SKM-1 (cell line): ENCODE results near the gene COQ5.
"Not testable (repeated sequence)": the region's sequence is repeated elsewhere in the genome, so short reads cannot be mapped to it uniquely, and the experiment has no call there.

Experiments
- DNase-seq: peaks from one replicate; lab custom pipeline; 2025; ENCODE audit not compliant: unreplicated experiment; lab: John Stamatoyannopoulos, UW

Gene COQ5

GRCh38 chr12:120529641-120530417 lies 871 bp upstream of the COQ5 start:
- no peak for DNase-seq

- no peak for DNase-seq
Observed at GRCh38 chr12:120522568-120522967, 6.4 kb downstream of the COQ5 start.

- DNase-seq = not testable (repeated sequence)
Observed at GRCh38 chr12:120519324-120519723, 9.6 kb downstream of the COQ5 start.

GRCh38 chr12:120515496-120515895 lies 13.5 kb downstream of the COQ5 start:
- no peak for DNase-seq

GRCh38 chr12:120514002-120514401 lies 15.0 kb downstream of the COQ5 start:
- no peak for DNase-seq

- DNase-seq = no peak
Observed at GRCh38 chr12:120508537-120508936, 20.4 kb downstream of the COQ5 start.

- no peak for DNase-seq
Observed at GRCh38 chr12:120504587-120504986, 24.4 kb downstream of the COQ5 start.

- DNase-seq = no peak
Observed at GRCh38 chr12:120500581-120500980, 28.4 kb downstream of the COQ5 start.

- no peak for DNase-seq
Observed at GRCh38 chr12:120498870-120499515, 30.0 kb downstream of the COQ5 start.

- no peak for DNase-seq
Observed at GRCh38 chr12:120497524-120498150, 31.3 kb downstream of the COQ5 start.

- DNase-seq = no peak
Observed at GRCh38 chr12:120496413-120497340, 32.3 kb downstream of the COQ5 start.

- DNase-seq = peak; percentile 42
Observed at GRCh38 chr12:120495731-120496412, 33.1 kb downstream of the COQ5 start, which contains the start of gene DYNLL1. Gene DYNLL1 (plus strand): TSS chr12:120496113. CDS start chr12:120496422, 309 bp downstream.

GRCh38 chr12:120495186-120495730 lies 33.7 kb downstream of the COQ5 start:
- no peak for DNase-seq

GRCh38 chr12:120490833-120491512 lies 38.0 kb downstream of the COQ5 start:
- no peak for DNase-seq

- DNase-seq = no peak
Observed at GRCh38 chr12:120490325-120490724, 38.6 kb downstream of the COQ5 start.

- DNase-seq = no peak
Observed at GRCh38 chr12:120489018-120489417, 39.9 kb downstream of the COQ5 start.

- DNase-seq = no peak
Observed at GRCh38 chr12:120488057-120488640, 40.8 kb downstream of the COQ5 start.

GRCh38 chr12:120487552-120487951 lies 41.4 kb downstream of the COQ5 start:
- not testable (repeated sequence) for DNase-seq
